Measurements from ENCODE around the gene ENPEP.
"Not testable (repeated sequence)": the region's sequence is repeated elsewhere in the genome, so short reads cannot be mapped to it uniquely, and the experiment has no call there.

The ENPEP gene

GRCh38 chr4:110484767-110485166, 8.8 kb downstream of the ENPEP start:
- Histone ChIP-seq H3K36me3 (no peaks in the 10 kb centered on the region), H3K27me3 (no peaks in the 10 kb centered on the region), H3K27ac (no peak overlapping the region), H4K20me1 (no peaks in the 10 kb centered on the region), H3K9me3 (no peaks in the 10 kb centered on the region), H3K9ac (no peak overlapping the region), H3K4me3 (no peak overlapping the region), H3K4me2 (no peak overlapping the region), H3K4me1 (no peaks in the 10 kb centered on the region)
- TF ChIP-seq Cebpa-rat (IDR thresholded peaks at IDR 0.05), result no peak

- no peak overlapping the region for H3K27ac ChIP-seq
- no peak overlapping the region for H3K4me3 ChIP-seq
- no peaks in the 10 kb centered on the region for H3K9me3 ChIP-seq
- TF ChIP-seq Cebpa-rat (IDR thresholded peaks at IDR 0.05), result no peak
- no peaks in the 10 kb centered on the region for H3K36me3 ChIP-seq
- no peaks in the 10 kb centered on the region for H3K27me3 ChIP-seq
- no peak overlapping the region for H3K9ac ChIP-seq
- no peaks in the 10 kb centered on the region for H3K4me1 ChIP-seq
- no peak overlapping the region for H3K4me2 ChIP-seq
- H4K20me1 ChIP-seq, result no peaks in the 10 kb centered on the region
These were observed 9.5 kb downstream of the ENPEP start for GRCh38 chr4:110485452-110485851.

GRCh38 chr4:110486256-110486655, 10.3 kb downstream of the ENPEP start:
- Histone ChIP-seq H3K27ac (no peak overlapping the region), H4K20me1 (no peaks in the 10 kb centered on the region), H3K36me3 (no peaks in the 10 kb centered on the region), H3K4me2 (no peak overlapping the region), H3K4me1 (no peaks in the 10 kb centered on the region), H3K9me3 (no peaks in the 10 kb centered on the region), H3K9ac (no peak overlapping the region), H3K27me3 (no peaks in the 10 kb centered on the region), H3K4me3 (no peak overlapping the region)
- no peak for TF ChIP-seq Cebpa-rat (IDR thresholded peaks at IDR 0.05)

GRCh38 chr4:110486850-110487249, 10.9 kb downstream of the ENPEP start:
- not testable (repeated sequence) for H3K27ac ChIP-seq, H3K4me1 ChIP-seq, H4K20me1 ChIP-seq, H3K9ac ChIP-seq, H3K4me3 ChIP-seq, H3K9me3 ChIP-seq, H3K36me3 ChIP-seq, H3K27me3 ChIP-seq, H3K4me2 ChIP-seq

- Histone ChIP-seq H3K9me3 (no peaks in the 10 kb centered on the region), H3K27ac (no peak overlapping the region), H3K27me3 (no peaks in the 10 kb centered on the region), H3K4me2 (no peak overlapping the region), H3K9ac (no peak overlapping the region), H3K36me3 (no peaks in the 10 kb centered on the region), H3K4me3 (no peak overlapping the region), H4K20me1 (no peaks in the 10 kb centered on the region), H3K4me1 (peaks cover 5% of the 10 kb centered on the region; the same call in 1 of the 2 replicates)
- TF ChIP-seq Cebpa-rat (IDR thresholded peaks at IDR 0.05), result no peak
These were observed 11.9 kb downstream of the ENPEP start for GRCh38 chr4:110487873-110488272.

- Histone ChIP-seq H3K36me3 (no peaks in the 10 kb centered on the region), H3K9ac (no peak overlapping the region), H3K4me1 (peaks cover 5% of the 10 kb centered on the region; the same call in 1 of the 2 replicates), H3K9me3 (no peaks in the 10 kb centered on the region), H3K27me3 (no peaks in the 10 kb centered on the region), H4K20me1 (no peaks in the 10 kb centered on the region), H3K4me3 (no peak overlapping the region), H3K27ac (no peak overlapping the region), H3K4me2 (no peak overlapping the region)
- no peak for TF ChIP-seq Cebpa-rat (IDR thresholded peaks at IDR 0.05)
These were observed 14.1 kb downstream of the ENPEP start for GRCh38 chr4:110489901-110490508.

- Histone ChIP-seq H3K4me2 (no peak overlapping the region), H3K9ac (no peak overlapping the region), H3K36me3 (no peaks in the 10 kb centered on the region), H4K20me1 (no peaks in the 10 kb centered on the region), H3K4me3 (no peak overlapping the region), H3K4me1 (peaks cover 5% of the 10 kb centered on the region; the same call in 1 of the 2 replicates), H3K27ac (no peak overlapping the region), H3K9me3 (no peaks in the 10 kb centered on the region), H3K27me3 (no peaks in the 10 kb centered on the region)
- no peak for TF ChIP-seq Cebpa-rat (IDR thresholded peaks at IDR 0.05)
These were observed 16.6 kb downstream of the ENPEP start for GRCh38 chr4:110492522-110492921.

GRCh38 chr4:110493520-110493919, 17.6 kb downstream of the ENPEP start:
- no peak for TF ChIP-seq Cebpa-rat (IDR thresholded peaks at IDR 0.05)
- Histone ChIP-seq H3K4me1 (peaks cover 5% of the 10 kb centered on the region; the same call in 1 of the 2 replicates), H3K9me3 (no peaks in the 10 kb centered on the region), H3K4me2 (no peak overlapping the region), H3K27me3 (no peaks in the 10 kb centered on the region), H3K4me3 (no peak overlapping the region), H3K36me3 (no peaks in the 10 kb centered on the region), H4K20me1 (no peaks in the 10 kb centered on the region), H3K9ac (no peak overlapping the region), H3K27ac (no peak overlapping the region)

GRCh38 chr4:110498420-110498819, 22.5 kb downstream of the ENPEP start:
- Histone ChIP-seq H3K9me3 (peaks cover 5% of the 10 kb centered on the region), H3K27me3 (no peaks in the 10 kb centered on the region), H3K27ac (no peak overlapping the region), H4K20me1 (no peaks in the 10 kb centered on the region), H3K4me3 (no peak overlapping the region), H3K9ac (no peak overlapping the region), H3K4me1 (no peaks in the 10 kb centered on the region), H3K4me2 (no peak overlapping the region), H3K36me3 (no peaks in the 10 kb centered on the region)
- TF ChIP-seq Cebpa-rat (IDR thresholded peaks at IDR 0.05), result no peak

- no peak for TF ChIP-seq Cebpa-rat (IDR thresholded peaks at IDR 0.05)
- H3K4me1 ChIP-seq, result no peaks in the 10 kb centered on the region
- no peaks in the 10 kb centered on the region for H4K20me1 ChIP-seq
- H3K4me2 ChIP-seq, result no peak overlapping the region
- peaks cover 5% of the 10 kb centered on the region for H3K9me3 ChIP-seq
- H3K9ac ChIP-seq, result no peak overlapping the region
- H3K36me3 ChIP-seq, result no peaks in the 10 kb centered on the region
- H3K27ac ChIP-seq, result no peak overlapping the region
- H3K4me3 ChIP-seq, result no peak overlapping the region
- no peaks in the 10 kb centered on the region for H3K27me3 ChIP-seq
These were observed 23.2 kb downstream of the ENPEP start for GRCh38 chr4:110499126-110499525.

GRCh38 chr4:110501826-110502225, 25.9 kb downstream of the ENPEP start:
- TF ChIP-seq Cebpa-rat (IDR thresholded peaks at IDR 0.05), result no peak
- no peaks in the 10 kb centered on the region for H4K20me1 ChIP-seq
- H3K4me3 ChIP-seq, result no peak overlapping the region
- no peak overlapping the region for H3K9ac ChIP-seq
- no peaks in the 10 kb centered on the region for H3K36me3 ChIP-seq
- no peaks in the 10 kb centered on the region for H3K27me3 ChIP-seq
- no peak overlapping the region for H3K4me2 ChIP-seq
- H3K27ac ChIP-seq, result no peak overlapping the region
- H3K9me3 ChIP-seq, result peaks cover 5% of the 10 kb centered on the region
- H3K4me1 ChIP-seq, result no peaks in the 10 kb centered on the region
